GM12891 (cell line): ENCODE data around the gene SYMPK.

Experiments used
- DNase-seq: peaks from one replicate; pipeline ENCODE4 v3.0.0; 2011; ENCODE audit warnings: low spot score; ENCODE audit not compliant: insufficient read length
- FAIRE-seq: peaks from 2 replicates; lab custom pipeline; 2011; peaks lifted over from hg19 to GRCh38; lab: Jason Lieb, UNC
- PAX5 ChIP-seq: IDR thresholded peaks from 2 replicates; pipeline ENCODE4 v1.6.1; 2011; ENCODE audit warnings: low read length, moderate library complexity, mild to moderate bottlenecking; ENCODE audit not compliant: insufficient read depth, severe bottlenecking
- POLR2A ChIP-seq: IDR thresholded peaks from 2 replicates; pipeline ENCODE4 v1.6.1; 2011; ENCODE audit warnings: low read depth, low read length, control low read depth
- POLR2AphosphoS5 ChIP-seq: IDR thresholded peaks from 2 replicates; pipeline ENCODE4 v1.6.1; 2011; ENCODE audit warnings: low read depth, low read length, control low read depth
- POU2F2 ChIP-seq: IDR thresholded peaks from 2 replicates; pipeline ENCODE4 v1.6.1; 2011; ENCODE audit warnings: low read depth, mild to moderate bottlenecking, control low read depth, low read length, moderate library complexity
- SPI1 ChIP-seq: IDR thresholded peaks from 2 replicates; pipeline ENCODE4 v1.6.1; 2011; ENCODE audit warnings: low read depth, low read length, control low read depth
- TAF1 ChIP-seq: IDR thresholded peaks from 2 replicates; pipeline ENCODE4 v1.6.1; 2011; ENCODE audit warnings: low read depth, low read length, control low read depth

The SYMPK gene

DNA sequence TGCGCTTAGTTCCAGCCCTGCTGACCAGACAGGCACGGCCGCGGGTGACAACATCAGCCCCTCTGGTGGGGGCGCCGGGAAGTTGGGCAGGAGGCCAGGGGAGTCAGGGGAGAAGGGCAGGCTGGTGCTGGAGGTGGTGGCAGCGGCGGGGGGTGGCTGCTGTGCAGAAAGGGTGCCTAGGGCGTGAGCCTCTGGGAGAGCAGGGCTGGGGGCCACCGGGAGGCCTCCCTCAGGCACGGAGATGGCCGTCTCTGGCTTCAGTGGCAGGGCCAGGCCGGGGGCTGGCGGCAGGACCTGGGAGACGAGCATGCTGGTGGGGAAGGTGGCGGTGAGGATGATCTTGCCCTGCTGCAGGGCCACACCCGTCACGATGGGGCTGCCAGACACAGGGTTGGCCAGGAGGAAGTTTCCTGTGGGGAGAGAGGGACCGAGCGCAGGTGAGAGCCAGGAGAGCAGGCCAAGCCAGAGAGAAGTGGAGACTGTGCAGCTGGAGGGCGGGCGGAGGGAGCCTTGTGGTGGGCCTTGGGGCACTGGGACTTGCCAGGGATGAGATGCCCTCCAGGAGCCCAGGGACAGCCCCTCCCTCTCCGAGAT, 97.1 kb downstream of the SYMPK start:
- no peak for TF ChIP-seq SPI1
- no peak for TF ChIP-seq POLR2AphosphoS5
- TF ChIP-seq PAX5: no peak
- no peak for TF ChIP-seq POU2F2
- TF ChIP-seq TAF1: no peak
- no peak for TF ChIP-seq POLR2A
- DNase-seq: no peak
- no peak for FAIRE-seq
